GM13976 (cell line): ENCODE results near the gene VWA3A.
A peak's percentile ranks its signal among the peaks of the same experiment; 100 is the strongest.

Source experiments
- DNase-seq: peaks from one replicate; pipeline ENCODE4 v3.0.0; 2012; ENCODE audit warnings: low spot score
- in situ Hi-C: fragments of 300-500 bp; cut with MboI; formaldehyde crosslinking; loops from one replicate; pipeline ENCODE4 v1.12.0; 2022; ENCODE audit warnings: low sequenced_read_pairs, mixed read lengths, inconsistent platforms; ENCODE audit not compliant: unreplicated experiment
- TF ChIP-seq, protein P1 (sequence below): IDR thresholded peaks from 2 replicates; pipeline ENCODE4 v1.5.1; 2012; ENCODE audit warnings: borderline replicate concordance, mild to moderate bottlenecking; ENCODE audit not compliant: insufficient read depth; ENCODE audit errors: extremely low read depth, missing control alignments, control extremely low read depth

Gene VWA3A

DNA sequence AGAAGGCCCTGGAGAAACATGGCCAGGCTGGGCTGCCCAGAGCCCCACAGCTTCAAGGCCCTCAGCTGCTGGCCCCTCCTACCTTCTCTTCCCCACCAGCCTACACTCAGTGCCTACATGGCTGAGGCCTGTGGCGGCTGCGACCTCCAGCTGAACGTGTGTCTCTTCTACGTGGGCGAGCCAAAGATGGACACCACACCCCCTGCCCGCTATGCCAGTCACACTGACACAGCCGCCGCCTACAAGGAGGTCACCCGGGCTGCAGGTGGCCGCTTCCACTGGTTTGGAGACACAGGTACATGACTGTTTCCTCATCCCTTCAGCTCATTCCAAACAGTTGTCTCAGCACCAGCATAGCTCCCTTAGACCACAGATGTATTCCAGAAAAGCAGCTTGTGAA lies 40.5 kb downstream of the VWA3A start:
- DNase-seq: no peak
- in situ Hi-C loops: no loop called here
- TF ChIP-seq, protein P1, sequence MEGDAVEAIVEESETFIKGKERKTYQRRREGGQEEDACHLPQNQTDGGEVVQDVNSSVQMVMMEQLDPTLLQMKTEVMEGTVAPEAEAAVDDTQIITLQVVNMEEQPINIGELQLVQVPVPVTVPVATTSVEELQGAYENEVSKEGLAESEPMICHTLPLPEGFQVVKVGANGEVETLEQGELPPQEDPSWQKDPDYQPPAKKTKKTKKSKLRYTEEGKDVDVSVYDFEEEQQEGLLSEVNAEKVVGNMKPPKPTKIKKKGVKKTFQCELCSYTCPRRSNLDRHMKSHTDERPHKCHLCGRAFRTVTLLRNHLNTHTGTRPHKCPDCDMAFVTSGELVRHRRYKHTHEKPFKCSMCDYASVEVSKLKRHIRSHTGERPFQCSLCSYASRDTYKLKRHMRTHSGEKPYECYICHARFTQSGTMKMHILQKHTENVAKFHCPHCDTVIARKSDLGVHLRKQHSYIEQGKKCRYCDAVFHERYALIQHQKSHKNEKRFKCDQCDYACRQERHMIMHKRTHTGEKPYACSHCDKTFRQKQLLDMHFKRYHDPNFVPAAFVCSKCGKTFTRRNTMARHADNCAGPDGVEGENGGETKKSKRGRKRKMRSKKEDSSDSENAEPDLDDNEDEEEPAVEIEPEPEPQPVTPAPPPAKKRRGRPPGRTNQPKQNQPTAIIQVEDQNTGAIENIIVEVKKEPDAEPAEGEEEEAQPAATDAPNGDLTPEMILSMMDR: no peak

- in situ Hi-C loops: no loop called here
- DNase-seq: no peak
- TF ChIP-seq, protein P1: no peak
Observed at GRCh38 chr16:22138482-22138881, 46.1 kb downstream of the VWA3A start.

- no peak for DNase-seq
- TF ChIP-seq, protein P1: no peak
- in situ Hi-C loops: no loop called here
Observed at GRCh38 chr16:22139008-22139407, 46.7 kb downstream of the VWA3A start.

GRCh38 chr16:22139732-22140131 lies 47.4 kb downstream of the VWA3A start:
- TF ChIP-seq, protein P1: no peak
- in situ Hi-C loops: no loop called here
- DNase-seq: no peak

DNA sequence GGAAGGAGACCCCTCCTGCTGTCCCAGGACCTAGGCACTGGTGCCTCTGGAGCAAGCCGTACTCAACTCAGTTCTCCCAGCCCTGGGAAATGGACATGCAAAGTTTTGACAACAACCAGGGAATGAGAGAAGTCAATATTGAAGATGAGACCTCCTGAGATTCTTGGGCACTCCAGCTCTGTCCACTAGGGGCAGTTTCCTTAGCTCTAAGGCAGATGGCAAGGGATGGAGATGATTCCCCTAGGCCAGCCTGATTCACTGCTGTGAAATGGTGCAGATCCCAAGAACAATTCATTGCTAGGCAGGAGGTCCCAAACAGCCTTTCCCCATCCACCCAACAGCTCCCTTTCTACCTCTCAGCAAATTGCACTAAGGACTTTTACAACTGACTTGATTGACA lies 49.4 kb downstream of the VWA3A start:
- in situ Hi-C loops: no loop called here
- DNase-seq: no peak
- TF ChIP-seq, protein P1: peak; percentile 22

DNA sequence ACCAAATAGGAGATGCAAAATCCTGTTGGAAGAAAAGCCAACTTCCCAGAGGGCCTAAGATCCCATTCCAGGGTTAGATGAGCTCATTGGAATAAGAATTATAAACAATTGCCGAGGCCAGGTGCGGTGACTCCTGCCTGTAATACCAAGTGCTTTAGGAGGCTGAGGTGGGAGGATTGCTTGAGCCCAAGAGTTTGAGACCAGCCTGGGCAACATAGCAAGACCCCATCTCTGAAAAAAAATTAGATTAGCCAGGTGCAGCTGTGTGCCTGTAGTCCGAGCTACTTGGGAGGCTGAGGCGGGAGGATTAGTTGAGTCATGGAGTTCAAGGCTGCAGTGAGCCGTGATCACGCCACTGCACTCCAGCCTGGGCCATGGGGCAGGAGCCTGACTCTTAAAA lies 52.2 kb downstream of the VWA3A start:
- in situ Hi-C loops: no loop called here
- TF ChIP-seq, protein P1: no peak
- no peak for DNase-seq

DNA sequence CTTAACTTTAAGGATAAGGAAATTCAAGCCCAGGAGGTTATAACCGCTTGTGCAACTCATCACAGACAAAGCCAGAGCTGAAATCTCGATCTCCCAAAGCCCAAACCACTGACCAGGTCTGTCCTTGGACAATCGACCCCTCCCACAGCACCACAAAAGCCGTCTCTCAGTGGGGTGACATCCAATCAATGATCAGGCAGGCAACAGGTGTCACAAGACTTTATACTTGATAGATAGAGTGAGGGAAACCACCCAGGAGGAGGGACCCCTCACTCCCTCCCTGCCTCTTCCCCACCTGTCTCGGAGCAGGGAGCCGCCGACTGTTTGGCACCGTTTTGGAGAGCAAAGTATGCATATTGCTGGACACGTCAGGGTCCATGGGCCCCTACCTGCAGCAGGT lies 55.5 kb downstream of the VWA3A start:
- in situ Hi-C loops: no loop called here
- TF ChIP-seq, protein P1: no peak
- no peak for DNase-seq
